HG03457 (cell line): ENCODE measurements around the gene POC1B.
"Not testable (repeated sequence)": the region's sequence is repeated elsewhere in the genome, so short reads cannot be mapped to it uniquely, and the experiment has no call there.

ENCODE experiments used
- ATAC-seq: cut with Tn5 transposase; IDR thresholded peaks from one replicate; pipeline ENCODE4 v1.9.1; 2021; ENCODE audit warnings: moderate number of reproducible peaks; ENCODE audit not compliant: unreplicated experiment

The POC1B gene

GRCh38 chr12:89468017-89468416 lies 57.8 kb downstream of the POC1B start:
- ATAC-seq, result no peak

- ATAC-seq, result no peak
Measured at GRCh38 chr12:89464974-89465592, 60.8 kb downstream of the POC1B start.

- ATAC-seq, result peak; percentile 77
Measured at GRCh38 chr12:89461649-89462612, 63.9 kb downstream of the POC1B start.

GRCh38 chr12:89461190-89461589 lies 64.7 kb downstream of the POC1B start:
- ATAC-seq, result no peak

GRCh38 chr12:89459279-89459678 lies 66.6 kb downstream of the POC1B start:
- ATAC-seq, result not testable (repeated sequence)

GRCh38 chr12:89456565-89456964 lies 69.3 kb downstream of the POC1B start:
- no peak for ATAC-seq

- ATAC-seq, result no peak
Measured at GRCh38 chr12:89454080-89454848, 71.6 kb downstream of the POC1B start.

GRCh38 chr12:89453121-89453978 lies 72.5 kb downstream of the POC1B start:
- ATAC-seq, result no peak

- ATAC-seq, result no peak
Measured at GRCh38 chr12:89451841-89452251, 74.0 kb downstream of the POC1B start.

- no peak for ATAC-seq
Measured at GRCh38 chr12:89450907-89451306, 74.9 kb downstream of the POC1B start.

- no peak for ATAC-seq
Measured at GRCh38 chr12:89448951-89449371, 76.9 kb downstream of the POC1B start.

- ATAC-seq, result no peak
Measured at GRCh38 chr12:89448526-89448925, 77.3 kb downstream of the POC1B start.

GRCh38 chr12:89439941-89440340 lies 85.9 kb downstream of the POC1B start:
- ATAC-seq, result no peak

GRCh38 chr12:89437231-89437630 lies 88.6 kb downstream of the POC1B start:
- no peak for ATAC-seq

GRCh38 chr12:89436062-89436461 lies 89.8 kb downstream of the POC1B start:
- no peak for ATAC-seq

GRCh38 chr12:89433634-89434033 lies 92.2 kb downstream of the POC1B start:
- no peak for ATAC-seq

GRCh38 chr12:89432396-89432795 lies 93.5 kb downstream of the POC1B start:
- no peak for ATAC-seq

- no peak for ATAC-seq
Measured at GRCh38 chr12:89429528-89429927, 96.3 kb downstream of the POC1B start.

- peak; percentile 92 for ATAC-seq
Measured at GRCh38 chr12:89427508-89428156, 98.2 kb downstream of the POC1B start.

- ATAC-seq, result no peak
Measured at GRCh38 chr12:89424846-89425245, 101.0 kb downstream of the POC1B start.
